HCT116 (cell line): ENCODE measurements around the gene MXRA7. TPM values are rescaled to one million over a fixed set of nuclear protein-coding genes. Genes with fewer than 3 reads are reported as not detected.

ENCODE experiments used
- ATAC-seq: fragments of 200-7000 bp; cut with Tn5 transposase; 2 replicates; pipeline ENCODE4 v1.9.1; 2020; ENCODE audit warnings: mild to moderate bottlenecking, moderate library complexity
- BruUV-seq: library from RNA; stranded (reverse); fragments of 400-500 nt; replicated peaks from 2 replicates; lab custom pipeline; 2021; lab: Mats Ljungman, UMichigan
- CTCF ChIA-PET: fragments of 300-600 bp; sonication (Branson Sonifier 250); formaldehyde crosslinking; loops from one replicate; lab custom pipeline; 2021; ENCODE audit warnings: antibody characterized with exemption; lab: Charles Lee
- POLR2A ChIA-PET: fragments of 300-600, 350-600 bp; sonication (Branson Sonifier 250); formaldehyde crosslinking; loops from one replicate; lab custom pipeline; 2021; ENCODE audit warnings: antibody characterized with exemption; lab: Charles Lee
- RAD21 ChIA-PET, 2 experiments: fragments of 300-600 bp; sonication (Branson Sonifier 250); formaldehyde crosslinking; loops; one replicate each; lab custom pipeline; 2023; ENCODE audit warnings: low total read pairs in 2 of 2; ENCODE audit not compliant: uncharacterized antibody in 2 of 2, unreplicated experiment in 2 of 2, low non-redundant PET in 1 of 2; lab: Charles Lee
- DNase-seq: peaks from one replicate; pipeline ENCODE4 v3.0.0-alpha.2; 2010; ENCODE audit warnings: low read depth, low spot score
- H2AFZ ChIP-seq: fragments of 200-600 bp; shearing (Covaris generic), sonication (generic); 2 replicates; pipeline ENCODE4 v1.6.1; 2017; ENCODE audit warnings: low read depth, mixed run types, mixed read lengths, antibody characterized with exemption, low read length; ENCODE audit not compliant: poor library complexity, severe bottlenecking
- H3K27ac ChIP-seq: 2 replicates; pipeline ENCODE4 v1.5.1; 2012; ENCODE audit warnings: low read depth, low read length
- H3K27me3 ChIP-seq: fragments of 200-600 bp; sonication (generic); 2 replicates; pipeline ENCODE4 v1.6.1; 2016; ENCODE audit warnings: mixed run types, low read length, mixed read lengths; ENCODE audit not compliant: insufficient read depth
- H3K36me3 ChIP-seq, 2 experiments: fragments of 200-500 bp in 1 of 2; fragments of 200-600 bp in 1 of 2; sonication (Bioruptor generic) in 1 of 2; sonication (generic) in 1 of 2; 2 replicates each; pipeline versions ENCODE4 v1.5.1 to v1.6.1; 2014 to 2016; ENCODE audit warnings: low read length in 2 of 2, inconsistent platforms in 1 of 2, mixed read lengths in 1 of 2, mixed run types in 1 of 2; ENCODE audit not compliant: insufficient read depth in 2 of 2, control insufficient read depth in 1 of 2
- H3K4me1 ChIP-seq, 2 experiments: fragments of 200-600 bp in 1 of 2; sonication (generic) in 1 of 2; 2 replicates each; pipeline versions ENCODE4 v1.5.1 to v1.6.1; 2012 to 2017; ENCODE audit warnings: low read length in 2 of 2, inconsistent platforms in 1 of 2, mild to moderate bottlenecking in 1 of 2, mixed read lengths in 1 of 2, mixed run types in 1 of 2, moderate library complexity in 1 of 2; ENCODE audit not compliant: insufficient read depth in 2 of 2, control insufficient read depth in 1 of 2
- H3K4me2 ChIP-seq: fragments of 200-600 bp; sonication (generic); 2 replicates; pipeline ENCODE4 v1.6.1; 2017; ENCODE audit warnings: mixed run types, low read length, mixed read lengths
- H3K4me3 ChIP-seq, 2 experiments: fragments of 200-600 bp in 1 of 2; sonication (generic) in 1 of 2; replicated peaks in 1 of 2; 2 replicates each; pipeline ENCODE4 v1.5.1; 2011 to 2016; ENCODE audit warnings: low read length in 2 of 2, control low read depth in 1 of 2, low read depth in 1 of 2, mild to moderate bottlenecking in 1 of 2, mixed read lengths in 1 of 2, mixed run types in 1 of 2
- H3K79me2 ChIP-seq: fragments of 200-600 bp; sonication (generic); 2 replicates; pipeline ENCODE4 v1.6.1; 2017; ENCODE audit warnings: mild to moderate bottlenecking, mixed run types, low read length, moderate library complexity, mixed read lengths; ENCODE audit not compliant: insufficient read depth
- H3K9ac ChIP-seq: fragments of 200-600 bp; sonication (generic); 2 replicates; pipeline ENCODE4 v1.6.1; 2016; ENCODE audit warnings: low read length, mixed read lengths
- H3K9me2 ChIP-seq: fragments of 200-600 bp; sonication (generic), shearing (Covaris generic); 2 replicates; pipeline ENCODE4 v1.6.1; 2017; ENCODE audit warnings: mixed run types, mild to moderate bottlenecking, moderate library complexity; ENCODE audit not compliant: insufficient read depth
- H3K9me3 ChIP-seq, 2 experiments: fragments of 200-500 bp in 1 of 2; fragments of 200-600 bp in 1 of 2; sonication (Bioruptor generic) in 1 of 2; sonication (generic) in 1 of 2; 2 replicates each; pipeline ENCODE4 v1.6.1; 2014 to 2017; ENCODE audit warnings: low read length in 2 of 2, mixed read lengths in 2 of 2, inconsistent platforms in 1 of 2, low read depth in 1 of 2, mild to moderate bottlenecking in 1 of 2, mixed run types in 1 of 2, moderate library complexity in 1 of 2; ENCODE audit not compliant: control insufficient read depth in 1 of 2, insufficient read depth in 1 of 2
- H4K20me1 ChIP-seq: fragments of 200-600 bp; sonication (generic), shearing (Covaris generic); 2 replicates; pipeline ENCODE4 v1.6.1; 2017; ENCODE audit warnings: mixed run types, mild to moderate bottlenecking, moderate library complexity; ENCODE audit not compliant: insufficient read depth
- CTCF ChIP-seq, 3 experiments: fragments of 200-600 bp in 1 of 3; sonication (generic) in 1 of 3; IDR thresholded peaks in 2 of 3; conservative IDR thresholded peaks in 1 of 3; 2 replicates each; pipeline ENCODE4 v1.5.1; 2012 to 2017; ENCODE audit warnings: low read depth in 2 of 3, low read length in 2 of 3, antibody characterized with exemption in 1 of 3, borderline replicate concordance in 1 of 3, control low read depth in 1 of 3, mild to moderate bottlenecking in 1 of 3, mixed read lengths in 1 of 3, mixed run types in 1 of 3, moderate library complexity in 1 of 3; ENCODE audit not compliant: insufficient read depth in 1 of 3
- EGR1 ChIP-seq: IDR thresholded peaks from 2 replicates; pipeline ENCODE4 v1.6.1; 2012; ENCODE audit warnings: low read depth
- REST ChIP-seq: IDR thresholded peaks from 2 replicates; pipeline ENCODE4 v1.6.1; 2012; ENCODE audit warnings: low read depth
- SRF ChIP-seq: IDR thresholded peaks from 2 replicates; pipeline ENCODE4 v1.6.1; 2012; ENCODE audit warnings: low read depth
- ZNF274 ChIP-seq: fragments of 200-500 bp; sonication (Bioruptor generic); IDR thresholded peaks from 2 replicates; pipeline ENCODE4 v1.6.1; 2014; ENCODE audit warnings: mild to moderate bottlenecking, low read depth, low read length, inconsistent platforms
- intact Hi-C: fragments of 100-400 bp; cut with micrococcal nuclease; formaldehyde crosslinking; loops from 2 replicates; pipeline ENCODE4 v1.10.0; 2022
- total RNA-seq: library from RNA; stranded (reverse); gene quantifications from one replicate; pipeline ENCODE4 v1.2.1, GENCODE V29; 2021; ENCODE audit not compliant: unreplicated experiment

Gene MXRA7
- total RNA-seq, 1 experiment from 2014 or later, result 57.1 TPM

- TF ChIP-seq SRF (no peak), EGR1 (no peak)
- TF ChIP-seq, all 23 proteins: peak for 0
Observed at GRCh38 chr17:76701471-76701967, 9.2 kb downstream of the MXRA7 start (continued).

GRCh38 chr17:76700617-76701470 lies 9.9 kb downstream of the MXRA7 start:
- RAD21 ChIA-PET, result no interaction called here
- H3K4me1 ChIP-seq, result peaks cover 0 to 12% of the 10 kb centered on the region in 2 experiments; a peak in 2 of 4 replicates
- no peak overlapping the region for H3K9ac ChIP-seq
- intact Hi-C loops, result no loop called here
- POLR2A ChIA-PET, result no interaction called here
- no peaks in the 10 kb centered on the region for H4K20me1 ChIP-seq
- H3K27ac ChIP-seq, result no peak overlapping the region
- H3K4me3 ChIP-seq, result no peak overlapping the region
- CTCF ChIA-PET, result interaction anchor here (0.6 to 1.0 kb wide), 3 partner anchors 13 to 214 kb away, joined by 3 to 4 read pairs (median 3); no protein-coding TSS in a partner anchor
- BruUV-seq, result no TSS peak
- H2AFZ ChIP-seq, result no peak overlapping the region
- no peaks in the 10 kb centered on the region for H3K9me3 ChIP-seq
- DNase-seq, result no peak
- H3K79me2 ChIP-seq, result peaks cover 15% of the 10 kb centered on the region
- H3K9me2 ChIP-seq, result no peaks in the 10 kb centered on the region
- TF ChIP-seq REST (no peak), ZNF274 (no peak), CTCF (IDR thresholded peaks at IDR 0.05 in 2 of 3, conservative IDR thresholded peaks at IDR 0.05 in 1 of 3; ENCODE audit: borderline replicate concordance in 1 of 3, insufficient read depth in 1 of 3, low read depth in 2 of 3, low read length in 2 of 3) (no peak)
- TF ChIP-seq, all 23 proteins: peak for 0
- H3K27me3 ChIP-seq, result no peaks in the 10 kb centered on the region
- no peaks in the 10 kb centered on the region for H3K36me3 ChIP-seq
- ATAC-seq, result no peak
- H3K4me2 ChIP-seq, result no peak overlapping the region
